WTC11 (cell line): Measurements from ENCODE around the gene NTRK1. TPM values are rescaled to one million over a fixed set of nuclear protein-coding genes. Genes with fewer than 3 reads are reported as not detected.

Experiments used
- ATAC-seq: fragments of 200-7000 bp; cut with Tn5 transposase; 2 replicates; pipeline ENCODE4 v1.10.0; 2021; ENCODE audit warnings: mild to moderate bottlenecking, moderate library complexity
- CTCF ChIA-PET: fragments of 300-600 bp; sonication (Branson Sonifier 250); formaldehyde crosslinking; loops from one replicate; lab custom pipeline; 2021; ENCODE audit warnings: antibody characterized with exemption; lab: Charles Lee
- POLR2A ChIA-PET: fragments of 350-600 bp; sonication (Branson Sonifier 250); formaldehyde crosslinking; loops from one replicate; lab custom pipeline; 2021; ENCODE audit warnings: antibody characterized with exemption; lab: Charles Lee
- DNase-seq: peaks from one replicate; pipeline ENCODE4 v3.0.0; 2021; ENCODE audit warnings: low spot score
- H3K27ac Mint-ChIP-seq: 2 replicates; pipeline ENCODE4 v1.8.0; 2021; ENCODE audit warnings: mixed read lengths
- H3K27me3 Mint-ChIP-seq: 2 replicates; pipeline ENCODE4 v1.8.0; 2021; ENCODE audit warnings: low read depth, mild to moderate bottlenecking, moderate library complexity, mixed read lengths
- H3K36me3 Mint-ChIP-seq: 2 replicates; pipeline ENCODE4 v1.8.0; 2021; ENCODE audit warnings: mixed read lengths
- H3K4me1 Mint-ChIP-seq: 2 replicates; pipeline ENCODE4 v1.8.0; 2022; ENCODE audit warnings: mixed read lengths
- H3K4me3 Mint-ChIP-seq: 2 replicates; pipeline ENCODE4 v1.8.0; 2021; ENCODE audit warnings: mild to moderate bottlenecking, moderate library complexity, mixed read lengths
- H3K9me3 Mint-ChIP-seq: 2 replicates; pipeline ENCODE4 v1.8.0; 2021; ENCODE audit warnings: mixed read lengths
- ATF2 ChIP-seq: sonication (generic); formaldehyde crosslinking; IDR thresholded peaks from 2 replicates; pipeline ENCODE4 v1.8.1; 2022; ENCODE audit warnings: low read depth, missing genetic modification reagents, borderline replicate concordance
- CBFB ChIP-seq: sonication (generic); formaldehyde crosslinking; IDR thresholded peaks from 2 replicates; pipeline ENCODE4 v1.8.1; 2022; ENCODE audit warnings: mild to moderate bottlenecking, low read depth, missing genetic modification reagents
- E2F5 ChIP-seq: sonication (generic); formaldehyde crosslinking; IDR thresholded peaks from 2 replicates; pipeline ENCODE4 v1.8.1; 2022; ENCODE audit warnings: mild to moderate bottlenecking, moderate library complexity, missing genetic modification reagents
- ERG ChIP-seq: fragments of 250-450 bp; sonication (Bioruptor Pico); IDR thresholded peaks from 2 replicates; pipeline ENCODE4 v1.8.0; 2021; ENCODE audit warnings: mild to moderate bottlenecking
- ESRRA ChIP-seq: sonication (generic); formaldehyde crosslinking; IDR thresholded peaks from 2 replicates; pipeline ENCODE4 v1.8.1; 2022; ENCODE audit warnings: mild to moderate bottlenecking, missing genetic modification reagents, borderline replicate concordance
- FOXP1 ChIP-seq: sonication (generic); formaldehyde crosslinking; IDR thresholded peaks from 2 replicates; pipeline ENCODE4 v1.8.0; 2022; ENCODE audit warnings: missing genetic modification reagents, mild to moderate bottlenecking, moderate library complexity, borderline replicate concordance
- HMGXB4 ChIP-seq: sonication (generic); formaldehyde crosslinking; IDR thresholded peaks from 2 replicates; pipeline ENCODE4 v1.8.1; 2023; ENCODE audit warnings: mild to moderate bottlenecking, moderate library complexity, missing genetic modification reagents
- IRF2 ChIP-seq: sonication (generic); formaldehyde crosslinking; IDR thresholded peaks from 2 replicates; pipeline ENCODE4 v1.8.0; 2022; ENCODE audit warnings: low read depth, missing genetic modification reagents, borderline replicate concordance
- JAZF1 ChIP-seq: fragments of 250-450 bp; sonication (Bioruptor Pico); IDR thresholded peaks from 2 replicates; pipeline ENCODE4 v1.9.0; 2021; ENCODE audit warnings: moderate library complexity, mild to moderate bottlenecking, inconsistent platforms
- MYBL2 ChIP-seq: sonication (generic); formaldehyde crosslinking; IDR thresholded peaks from 2 replicates; pipeline ENCODE4 v1.8.1; 2023; ENCODE audit warnings: mild to moderate bottlenecking, moderate library complexity, missing genetic modification reagents
- NFE2L1 ChIP-seq: sonication (generic); formaldehyde crosslinking; IDR thresholded peaks from 2 replicates; pipeline ENCODE4 v1.8.1; 2023; ENCODE audit warnings: missing genetic modification reagents
- NR2C2 ChIP-seq: sonication (generic); formaldehyde crosslinking; IDR thresholded peaks from 2 replicates; pipeline ENCODE4 v1.8.0; 2022; ENCODE audit warnings: mild to moderate bottlenecking, missing genetic modification reagents
- RORB ChIP-seq: fragments of 250-450 bp; sonication (Bioruptor Pico); IDR thresholded peaks from 2 replicates; pipeline ENCODE4 v1.9.0; 2021; ENCODE audit warnings: mild to moderate bottlenecking
- ZNF121 ChIP-seq: sonication (generic); formaldehyde crosslinking; IDR thresholded peaks from 2 replicates; pipeline ENCODE4 v1.8.0; 2023; ENCODE audit warnings: missing genetic modification reagents
- ZNF317 ChIP-seq: sonication (generic); formaldehyde crosslinking; IDR thresholded peaks from 2 replicates; pipeline ENCODE4 v1.8.1; 2023; ENCODE audit warnings: low read depth, mild to moderate bottlenecking, moderate library complexity, missing genetic modification reagents, borderline replicate concordance
- ZNF423 ChIP-seq: fragments of 250-450 bp; sonication (Bioruptor Pico); IDR thresholded peaks from 2 replicates; pipeline ENCODE4 v2.1.2; 2022; ENCODE audit warnings: mild to moderate bottlenecking, moderate library complexity
- ZNF532 ChIP-seq: fragments of 250-450 bp; sonication (Bioruptor Pico); IDR thresholded peaks from 2 replicates; pipeline ENCODE4 v1.9.0; 2021; ENCODE audit warnings: mild to moderate bottlenecking, borderline replicate concordance
- total RNA-seq: library from RNA; stranded (reverse); gene quantifications from 3 replicates; pipeline ENCODE4 v1.2.3, GENCODE V29; 2021

Gene NTRK1
- total RNA-seq, 1 experiment from 2014 or later: 0.42 TPM

- no peak for TF ChIP-seq HMGXB4 (CRISPR knock-in tag)
- TF ChIP-seq MYBL2: no peak
- no peak for TF ChIP-seq IRF2 (CRISPR knock-in tag)
- no peak for TF ChIP-seq ZNF532 (CRISPR knock-in tag)
These were observed 37.4 kb upstream of the NTRK1 start (continued) for GRCh38 chr1:156823210-156823790.

DNA sequence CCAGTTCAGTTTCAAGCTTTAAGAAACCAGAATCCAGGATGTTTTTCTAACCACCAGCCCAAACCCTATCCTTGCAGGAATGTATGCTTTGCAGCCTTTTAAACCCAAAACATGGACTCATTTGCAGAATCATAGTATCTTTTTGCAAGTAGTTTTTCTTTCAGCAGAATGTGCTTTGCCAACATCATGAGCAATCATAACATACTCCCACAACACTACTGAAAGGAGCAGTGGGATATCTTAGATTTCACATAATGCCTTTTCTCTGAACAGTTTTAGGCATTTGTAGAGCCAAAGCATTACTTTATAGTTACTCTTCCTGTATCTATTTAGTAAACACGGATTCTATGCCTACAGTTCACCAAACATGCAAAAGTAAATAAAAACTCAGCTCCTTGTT lies 34.0 kb upstream of the NTRK1 start:
- ChIA-PET POLR2A (no interaction called here), CTCF (interaction anchor here (0.9 to 5.6 kb wide), 4 partner anchors 12 to 138 kb away, joined by 3 to 24 read pairs (median 3); no protein-coding TSS in a partner anchor)
- H3K4me3 Mint-ChIP-seq: no peak overlapping the region
- TF ChIP-seq RORB (CRISPR knock-in tag) (no peak), ESRRA (CRISPR knock-in tag) (no peak), FOXP1 (CRISPR knock-in tag) (no peak), ATF2 (CRISPR knock-in tag) (no peak), JAZF1 (CRISPR knock-in tag) (no peak), NFE2L1 (CRISPR knock-in tag) (no peak), ZNF121 (CRISPR knock-in tag) (no peak), ZNF317 (no peak), IRF2 (CRISPR knock-in tag) (no peak), CBFB (CRISPR knock-in tag) (no peak), ERG (CRISPR knock-in tag) (no peak), ZNF423 (CRISPR knock-in tag) (no peak), NR2C2 (CRISPR knock-in tag) (no peak), HMGXB4 (CRISPR knock-in tag) (no peak), E2F5 (CRISPR knock-in tag) (no peak)
- H3K4me1 Mint-ChIP-seq: no peaks in the 10 kb centered on the region
- H3K36me3 Mint-ChIP-seq: no peaks in the 10 kb centered on the region
- no peaks in the 10 kb centered on the region for H3K9me3 Mint-ChIP-seq
- no peak overlapping the region for H3K27ac Mint-ChIP-seq
- H3K27me3 Mint-ChIP-seq: peaks cover 52% of the 10 kb centered on the region
- ATAC-seq (no peak), DNase-seq (no peak)
